A549 (cell line): Measurements from ENCODE around the gene MOB3A.

ENCODE experiments used
- CTCF ChIP-seq: fragments of >200 bp; sonication (Bioruptor Twin); formaldehyde crosslinking; IDR thresholded peaks from 3 replicates; pipeline ENCODE4 v1.5.1; 2016
- EHMT2 ChIP-seq: fragments of 200-600 bp; sonication (generic); IDR thresholded peaks from 2 replicates; pipeline ENCODE4 v1.6.1; 2016; ENCODE audit warnings: antibody characterized with exemption, low read depth, mild to moderate bottlenecking, moderate library complexity
- EP300 ChIP-seq, 2 experiments: fragments of >200 bp; sonication (Bioruptor Twin); formaldehyde crosslinking; IDR thresholded peaks; 2 replicates in 1 of 2; 3 replicates in 1 of 2; pipeline ENCODE4 v1.6.1; 2016 to 2017
- POLR2A ChIP-seq: IDR thresholded peaks from 2 replicates; pipeline ENCODE4 v1.6.1; 2012; ENCODE audit warnings: mild to moderate bottlenecking, low read length
- POLR2AphosphoS2 ChIP-seq: conservative IDR thresholded peaks from 2 replicates; pipeline ENCODE4 v1.6.1; 2012; ENCODE audit warnings: low read length, improper control_type of control experiment, inconsistent platforms

- TF ChIP-seq CTCF (no peak), EHMT2 (no peak), POLR2A (no peak), EP300 (IDR thresholded peaks at IDR 0.05) (no peak), POLR2AphosphoS2 (no peak)
These were observed 24.0 kb upstream of the MOB3A start for GRCh38 chr19:2119921-2120785.
